Stimulated activated CD4-positive, alpha-beta T cell treated with anti-CD3 and anti-CD28 coated beads, Interleukin-12 subunit alpha, Interleukin-12 subunit beta, amount 100 ng/mL, for 4 hours (primary cell): Measurements from ENCODE around the gene SESTD1.

ENCODE experiments used
- DNase-seq: peaks from one replicate; pipeline ENCODE4 v3.0.0-alpha.2; 2020

SESTD1 gene

GRCh38 chr2:179264368-179265081 lies at the start of gene SESTD1:
SESTD1 (minus strand) TSS chr2:179264832; CDS start chr2:179191841, 72,991 bp downstream.
- DNase-seq: peak; percentile 56

- DNase-seq: no peak
These were observed 48.4 kb upstream of the SESTD1 start for GRCh38 chr2:179313057-179313456.

GRCh38 chr2:179311101-179311500 lies 46.5 kb upstream of the SESTD1 start:
- no peak for DNase-seq

GRCh38 chr2:179307616-179308371 lies 43.2 kb upstream of the SESTD1 start:
- no peak for DNase-seq

GRCh38 chr2:179305125-179305524 lies 40.5 kb upstream of the SESTD1 start:
- no peak for DNase-seq

- no peak for DNase-seq
These were observed 39.8 kb upstream of the SESTD1 start for GRCh38 chr2:179304424-179304823.

GRCh38 chr2:179302764-179303571 lies 38.3 kb upstream of the SESTD1 start:
- no peak for DNase-seq

- DNase-seq: no peak
These were observed 37.5 kb upstream of the SESTD1 start for GRCh38 chr2:179302149-179302548.

GRCh38 chr2:179298666-179299065 lies 34.0 kb upstream of the SESTD1 start:
- no peak for DNase-seq

- DNase-seq: no peak
These were observed 33.3 kb upstream of the SESTD1 start for GRCh38 chr2:179297927-179298326.

GRCh38 chr2:179290329-179290728 lies 25.7 kb upstream of the SESTD1 start:
- DNase-seq: no peak

GRCh38 chr2:179285060-179285459 lies 20.4 kb upstream of the SESTD1 start:
- no peak for DNase-seq

- no peak for DNase-seq
These were observed 13.0 kb upstream of the SESTD1 start for GRCh38 chr2:179277429-179278196.

- no peak for DNase-seq
These were observed 10.8 kb upstream of the SESTD1 start for GRCh38 chr2:179275253-179276012.

GRCh38 chr2:179274749-179275148 lies 10.1 kb upstream of the SESTD1 start:
- DNase-seq: no peak

GRCh38 chr2:179273461-179273962 lies 8.9 kb upstream of the SESTD1 start:
- DNase-seq: no peak

GRCh38 chr2:179272406-179273192 lies 8.0 kb upstream of the SESTD1 start:
- no peak for DNase-seq

- no peak for DNase-seq
These were observed 6.1 kb upstream of the SESTD1 start for GRCh38 chr2:179270689-179271088.

GRCh38 chr2:179268277-179268925 lies 3.8 kb upstream of the SESTD1 start:
- no peak for DNase-seq

GRCh38 chr2:179266271-179266670 lies 1.6 kb upstream of the SESTD1 start:
- no peak for DNase-seq
